Activated CD8-positive, alpha-beta memory T cell treated with anti-CD3 and anti-CD28 coated beads, Interleukin-2, amount 50 U/mL, for 1 hour (primary cell): Measurements from ENCODE around the gene ATXN1.
"Not testable (repeated sequence)": the region's sequence is repeated elsewhere in the genome, so short reads cannot be mapped to it uniquely, and the experiment has no call there.

Source experiments
- DNase-seq: peaks from one replicate; pipeline ENCODE4 v3.0.0-alpha.2; 2020; ENCODE audit errors: extremely low read depth

The ATXN1 gene

DNA sequence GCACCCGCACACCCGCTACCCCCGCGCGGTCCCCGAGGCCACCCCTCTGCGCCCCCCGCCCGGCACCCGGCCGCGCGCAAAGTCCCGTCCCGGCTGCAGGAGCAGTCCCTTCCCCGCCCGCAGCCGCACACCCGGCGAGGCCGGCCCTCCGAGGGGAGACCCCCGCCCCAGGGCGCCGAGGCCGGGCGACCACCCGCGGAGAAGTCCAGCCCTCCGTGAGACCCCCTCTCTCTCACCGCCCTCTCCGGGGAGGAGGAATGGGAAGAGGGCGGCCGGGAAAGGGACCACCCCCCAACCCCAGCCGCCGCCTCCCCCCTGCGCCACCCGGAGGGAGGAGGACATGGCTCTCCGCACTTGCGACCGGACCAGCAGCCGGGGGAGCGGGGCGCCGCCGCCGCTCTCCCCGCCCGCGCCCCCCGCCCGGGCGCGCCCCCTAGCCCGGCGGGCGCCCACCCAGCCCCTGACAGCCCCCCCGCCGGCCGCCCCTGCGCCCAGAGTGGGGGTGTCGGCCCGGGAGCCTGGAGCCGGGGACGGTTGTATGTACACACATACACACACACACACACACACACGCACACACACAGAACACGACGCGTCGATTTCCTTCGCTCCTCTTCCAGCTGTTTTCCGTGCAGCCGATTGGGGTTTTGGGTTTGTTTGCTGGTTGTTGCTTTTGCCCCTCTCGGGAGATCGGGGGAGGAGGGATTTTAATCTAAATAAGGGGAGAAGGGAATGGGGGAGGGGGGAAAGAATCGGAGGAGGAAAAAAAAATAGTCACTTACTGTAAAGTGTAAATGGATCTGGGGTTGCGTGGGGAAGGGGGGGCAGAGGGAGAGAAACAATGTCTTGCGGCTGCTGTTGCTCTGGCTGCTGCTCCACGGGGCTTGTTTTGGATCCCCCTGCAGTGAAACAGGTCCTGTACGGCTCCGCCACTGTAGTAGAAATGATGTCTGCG is at the start of gene ATXN1:
TSS of gene ATXN1 (minus strand) at position 945 of the 955 bp plus-strand sequence.
- peak; percentile 17 for DNase-seq

DNA sequence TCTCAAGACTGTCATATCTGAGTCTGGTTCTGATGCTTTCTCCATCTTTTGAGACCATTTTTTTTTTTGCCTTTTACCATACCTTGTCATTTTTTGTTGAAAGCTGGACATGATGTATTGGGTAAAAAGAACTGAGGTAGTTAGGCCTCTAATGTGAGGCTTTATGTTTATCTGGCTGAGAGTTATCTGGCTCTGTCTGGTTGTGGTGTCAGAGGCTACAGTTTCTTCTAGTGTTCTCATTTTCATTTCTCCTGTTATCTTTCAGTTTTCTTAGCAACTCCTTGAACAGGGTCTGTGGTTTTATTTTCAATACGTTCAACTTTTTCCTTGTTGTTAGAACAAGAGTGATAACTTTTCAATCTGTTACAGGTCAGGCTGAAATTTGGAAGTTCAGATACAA is 49.2 kb upstream of the ATXN1 start:
- no peak for DNase-seq

DNA sequence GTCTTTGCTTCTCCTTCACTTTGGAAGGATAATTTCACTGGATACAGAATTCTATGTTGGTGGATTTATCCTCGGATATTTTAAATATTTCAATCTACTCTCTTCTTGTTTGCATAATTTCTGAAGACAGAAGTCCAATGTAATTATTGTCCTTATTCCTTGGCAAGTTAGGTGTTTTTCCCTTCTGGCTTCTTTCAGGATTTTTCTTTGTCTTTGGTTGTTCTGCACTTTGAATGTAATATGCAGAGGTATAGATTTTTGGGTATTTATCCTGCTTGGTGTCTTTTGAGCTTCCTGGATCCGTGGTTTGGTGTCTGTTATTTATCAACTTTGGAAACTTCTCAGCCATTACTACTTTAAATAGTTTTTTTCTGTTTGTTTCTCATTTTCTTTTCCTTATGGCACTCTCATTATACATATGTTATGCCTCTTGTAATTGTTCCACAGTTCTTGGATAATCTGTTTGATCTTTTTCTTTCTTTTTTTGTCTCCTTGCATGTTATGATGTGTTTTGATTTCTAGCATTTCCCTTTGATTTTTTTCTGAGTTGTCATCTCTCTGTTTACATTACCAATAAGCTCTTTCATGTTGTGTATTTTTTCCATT is 48.6 kb upstream of the ATXN1 start:
- DNase-seq: no peak

DNA sequence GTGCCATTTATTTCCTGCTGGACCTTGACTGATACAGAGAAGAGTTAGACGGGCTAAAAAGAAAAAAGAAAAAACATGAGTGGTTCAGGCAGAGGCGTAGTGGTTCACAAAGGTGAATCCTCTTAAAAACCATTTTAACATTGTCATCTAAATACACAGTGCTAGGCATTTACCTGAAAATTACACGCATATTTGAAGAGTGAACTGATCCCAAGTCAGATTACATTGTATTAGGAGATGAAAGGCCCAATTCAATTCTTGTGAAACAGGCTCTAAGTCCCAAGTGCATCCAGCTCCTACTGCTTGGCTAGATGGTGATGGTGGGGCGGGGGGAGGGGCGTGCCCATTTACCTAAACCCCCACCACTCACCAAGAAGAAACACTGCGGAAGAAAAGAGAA is 46.7 kb upstream of the ATXN1 start:
- DNase-seq: no peak

DNA sequence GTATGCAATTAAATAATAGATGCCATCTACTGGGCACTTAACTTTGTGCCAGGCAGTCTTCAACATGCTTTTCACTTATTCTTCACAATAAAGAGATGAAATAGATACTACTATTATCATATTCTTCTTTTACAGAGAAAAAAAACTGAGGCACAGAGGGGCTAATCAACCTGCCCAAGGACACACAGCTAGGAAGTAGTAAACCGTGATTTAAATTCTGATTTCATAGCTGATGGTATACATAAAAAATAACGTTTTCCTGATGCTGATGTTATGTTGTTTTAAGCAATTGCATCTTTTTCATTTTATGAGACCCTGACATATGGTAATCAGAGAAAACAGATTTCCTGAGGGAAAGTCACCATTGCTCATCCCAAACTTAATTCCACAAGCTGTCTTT is 45.1 kb upstream of the ATXN1 start:
- no peak for DNase-seq

DNA sequence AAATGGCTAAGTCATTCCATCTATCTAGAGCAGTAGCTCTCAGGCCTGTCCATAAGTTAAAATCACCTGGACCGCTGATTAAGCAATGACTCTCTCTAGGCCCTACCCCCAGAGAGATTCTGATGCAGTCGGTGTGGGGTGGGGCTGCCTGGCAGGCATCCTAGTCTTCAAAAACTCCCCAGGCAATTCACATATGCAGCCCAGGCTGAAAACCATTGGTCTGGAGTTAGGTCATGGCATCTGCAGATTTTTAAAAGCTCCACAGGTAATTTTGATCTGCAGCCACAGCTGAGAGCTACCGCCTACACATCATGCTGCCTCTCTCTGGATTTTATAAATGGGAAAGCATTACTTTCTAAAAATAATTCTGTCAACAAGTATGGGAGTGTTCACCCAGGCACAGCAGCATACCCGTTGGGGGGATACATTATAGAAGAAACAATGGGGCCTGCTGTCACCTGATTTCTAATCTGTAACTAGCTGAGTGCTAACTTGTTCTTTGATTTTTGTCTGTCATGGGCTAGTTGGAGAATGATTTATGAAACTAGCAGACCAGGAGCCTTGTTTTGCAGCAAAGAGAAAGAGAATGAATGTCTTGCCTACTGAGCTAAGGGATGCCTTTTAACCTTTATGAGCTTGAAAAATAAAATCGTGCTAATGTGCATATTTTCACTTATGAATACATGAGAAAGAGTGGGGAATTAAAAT is 44.1 kb upstream of the ATXN1 start:
- no peak for DNase-seq

DNA sequence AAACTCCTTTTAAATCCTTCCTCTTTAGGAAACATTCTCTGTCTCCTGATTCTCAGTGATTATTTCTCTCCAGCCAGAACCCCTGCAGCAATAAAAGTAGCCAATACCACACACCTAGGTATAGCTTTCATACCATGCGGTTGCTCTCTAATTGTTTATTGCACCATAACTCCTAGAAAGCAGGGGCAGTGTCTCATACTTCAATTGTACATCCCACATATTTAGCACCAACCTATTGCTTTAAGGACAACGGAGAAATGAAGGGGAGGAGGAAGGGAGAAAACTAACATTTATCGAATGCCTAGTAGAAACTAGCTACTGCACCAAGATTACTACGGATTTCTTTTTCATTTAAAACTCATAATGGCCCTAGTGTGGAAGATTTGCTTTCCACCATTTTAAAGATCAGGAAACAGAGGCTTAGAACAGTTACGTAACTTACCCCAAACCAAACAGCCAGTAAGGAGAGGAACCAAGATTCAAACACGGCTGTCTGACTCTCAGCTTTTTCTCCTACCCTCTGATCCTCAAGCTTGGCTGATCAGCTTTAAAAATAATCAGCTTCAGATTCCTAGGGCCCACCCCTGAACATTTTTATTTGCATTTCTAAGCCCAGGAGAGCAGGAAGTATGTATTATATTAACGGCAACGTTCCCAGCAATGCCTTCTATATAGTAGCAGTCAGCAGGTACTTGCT is 43.4 kb upstream of the ATXN1 start:
- DNase-seq: no peak

DNA sequence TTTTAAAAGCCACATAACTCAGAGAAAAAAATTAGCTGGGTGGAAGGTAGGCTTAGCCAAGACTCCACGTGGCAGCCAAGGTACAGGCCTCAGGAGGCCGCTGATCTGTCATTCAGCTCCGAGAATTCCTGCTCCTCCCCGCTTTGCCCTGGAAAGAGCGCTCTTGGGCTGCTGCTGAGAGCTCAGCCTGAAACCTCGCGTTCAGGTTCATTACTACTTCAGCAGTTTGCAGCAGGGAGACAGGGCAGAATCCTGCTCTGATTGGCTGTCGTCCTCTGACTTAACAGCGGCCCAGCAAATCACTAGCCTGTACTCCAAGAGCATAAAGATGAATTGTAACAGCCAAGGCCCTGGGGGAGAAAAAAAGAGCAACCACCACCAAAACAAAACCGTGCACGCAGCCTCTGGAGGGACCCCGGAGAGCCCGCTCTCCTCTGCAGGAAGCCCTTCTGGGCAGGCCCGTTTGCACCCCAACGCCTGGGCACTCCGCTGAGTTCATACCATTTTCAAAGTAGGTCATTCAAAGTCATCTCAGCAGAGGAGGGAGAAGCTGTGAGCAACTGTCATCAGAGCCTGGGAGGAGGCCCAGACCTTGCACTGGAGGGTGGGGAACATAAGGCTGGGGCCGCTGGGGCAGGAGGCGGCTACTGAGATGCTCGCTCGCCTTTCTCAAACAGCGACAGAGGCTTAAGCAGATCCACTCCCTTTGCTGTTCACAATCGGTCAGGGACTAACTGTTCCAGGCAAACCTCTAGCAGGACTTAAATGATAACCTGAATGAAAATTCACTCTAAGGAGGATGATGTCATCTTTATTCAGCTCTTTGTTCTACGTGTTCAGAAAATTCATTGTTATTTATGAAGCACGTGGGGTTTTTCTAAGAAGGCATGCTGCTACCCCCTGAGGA is 42.3 kb upstream of the ATXN1 start:
- no peak for DNase-seq

DNA sequence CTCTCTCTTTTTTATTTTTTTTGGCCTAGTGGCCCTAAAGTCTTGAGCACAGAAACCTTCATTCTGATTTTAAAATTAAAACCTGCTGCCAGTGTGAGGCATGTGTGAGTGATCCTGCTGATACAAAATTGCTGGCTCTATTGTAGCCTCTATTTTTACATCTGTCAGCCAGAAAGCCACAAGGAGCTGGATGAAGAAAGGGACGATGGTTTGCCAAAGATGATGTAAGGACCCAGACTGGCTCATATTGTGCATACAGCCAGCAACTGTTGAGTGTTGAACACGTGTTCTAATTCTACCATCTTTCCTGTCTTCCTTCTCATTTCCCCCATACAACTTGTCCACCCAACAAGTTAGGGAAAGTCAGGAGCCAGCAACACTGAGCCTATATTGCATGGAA is 40.8 kb upstream of the ATXN1 start:
- DNase-seq: no peak

DNA sequence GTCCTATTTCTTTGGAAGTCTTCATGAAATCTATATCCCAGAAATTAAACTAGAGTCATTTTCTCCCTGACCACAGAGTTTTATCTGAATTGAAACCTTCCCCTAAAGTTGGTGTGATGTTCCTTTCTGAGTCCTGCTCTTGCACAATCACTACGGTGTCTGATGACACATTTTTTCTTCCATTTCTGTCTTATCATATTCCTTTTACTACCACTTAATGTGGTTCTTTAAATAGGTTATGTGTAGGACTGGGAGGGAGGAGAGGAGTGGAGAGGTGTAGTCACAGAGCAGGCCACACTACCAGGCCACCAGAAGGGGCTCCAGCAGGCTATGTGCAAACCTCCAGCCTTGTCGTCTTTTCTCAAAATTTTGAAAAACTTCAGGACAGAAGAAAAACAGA is 39.7 kb upstream of the ATXN1 start:
- DNase-seq: no peak

DNA sequence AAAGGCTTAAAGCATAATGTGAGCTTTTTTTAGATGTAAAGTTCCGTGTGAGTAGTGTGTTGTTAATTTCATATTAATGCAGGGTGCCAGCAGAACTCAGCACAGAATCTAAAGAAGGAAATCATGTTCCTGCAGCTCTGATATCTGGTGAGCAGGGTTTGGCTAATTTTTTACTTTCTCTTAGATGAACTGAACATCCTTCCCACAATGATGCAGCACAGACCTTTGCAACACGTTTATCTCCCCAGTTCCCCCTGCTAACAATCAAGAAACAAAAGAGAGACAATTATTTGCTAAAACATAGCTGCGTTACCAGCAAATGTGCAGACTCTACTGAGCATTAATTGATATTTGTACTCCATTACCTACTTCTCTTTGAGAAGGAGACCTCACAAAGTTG is 39.1 kb upstream of the ATXN1 start:
- no peak for DNase-seq

DNA sequence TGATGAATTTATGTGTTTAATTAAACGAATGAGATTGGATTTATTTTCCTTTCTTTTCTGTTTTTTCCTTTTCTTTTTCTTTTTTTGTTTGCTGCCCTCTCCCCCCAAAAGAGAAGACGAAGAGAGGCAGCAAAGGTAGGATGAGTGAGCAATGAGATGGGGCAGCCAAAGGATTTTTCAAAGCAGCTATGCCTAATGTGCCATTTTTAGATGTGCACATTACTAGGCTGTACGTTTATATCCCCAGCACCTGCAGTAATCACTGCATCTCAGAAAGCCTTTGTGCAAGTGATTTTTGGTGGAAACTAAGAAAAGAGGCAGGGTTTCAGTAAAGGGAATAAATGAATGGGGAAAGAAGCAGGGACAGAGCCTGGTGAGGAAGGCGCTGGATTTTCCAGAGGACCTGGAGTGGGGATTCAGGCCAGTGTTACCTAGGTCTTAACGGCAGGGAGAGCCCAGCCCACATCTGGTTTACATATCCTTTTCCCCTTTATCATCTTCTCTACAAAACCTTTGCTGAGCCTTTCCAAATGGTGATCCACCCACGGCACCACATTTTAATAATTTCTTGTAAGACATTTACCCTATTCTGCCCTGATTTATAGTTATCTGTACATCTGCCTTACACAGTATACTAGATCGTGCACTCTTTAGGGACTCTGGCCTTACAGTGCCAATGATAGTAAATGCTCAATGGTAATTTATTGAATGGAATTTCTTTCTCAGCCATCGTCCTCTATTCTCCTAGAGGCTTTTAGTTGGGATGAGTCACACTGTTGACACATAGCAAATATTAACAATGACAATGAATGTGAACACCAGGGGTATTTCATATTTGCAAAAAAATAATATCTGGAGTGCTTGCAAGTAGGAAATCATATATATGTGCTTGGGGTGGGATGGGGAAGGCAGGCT is 38.3 kb upstream of the ATXN1 start:
- DNase-seq: no peak

DNA sequence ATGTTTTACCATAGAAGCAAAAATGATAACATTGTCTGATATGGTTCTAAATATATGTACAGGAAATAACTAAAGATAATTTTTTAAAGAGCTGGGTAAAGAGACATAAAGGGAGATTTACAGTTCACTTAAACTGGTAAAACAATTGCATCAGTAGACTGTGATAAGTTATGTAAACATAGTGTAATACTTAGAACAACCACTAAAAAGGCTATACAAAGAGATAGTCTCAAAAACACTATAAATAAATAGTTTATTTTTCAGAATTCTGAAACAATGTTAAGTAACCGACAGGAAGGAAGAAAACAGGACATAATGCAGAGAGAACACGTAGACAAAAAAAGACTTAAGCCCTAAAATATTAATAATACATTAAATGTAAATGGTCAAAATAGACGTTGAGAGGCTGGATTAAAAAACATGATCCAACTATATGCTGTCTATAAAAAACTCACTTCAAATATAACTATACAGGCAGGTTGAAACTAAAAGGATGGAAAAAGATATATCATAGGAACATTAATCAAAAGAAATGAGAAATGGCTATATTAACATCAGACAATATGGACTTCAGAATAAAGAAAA is 32.7 kb upstream of the ATXN1 start:
- DNase-seq: no peak

DNA sequence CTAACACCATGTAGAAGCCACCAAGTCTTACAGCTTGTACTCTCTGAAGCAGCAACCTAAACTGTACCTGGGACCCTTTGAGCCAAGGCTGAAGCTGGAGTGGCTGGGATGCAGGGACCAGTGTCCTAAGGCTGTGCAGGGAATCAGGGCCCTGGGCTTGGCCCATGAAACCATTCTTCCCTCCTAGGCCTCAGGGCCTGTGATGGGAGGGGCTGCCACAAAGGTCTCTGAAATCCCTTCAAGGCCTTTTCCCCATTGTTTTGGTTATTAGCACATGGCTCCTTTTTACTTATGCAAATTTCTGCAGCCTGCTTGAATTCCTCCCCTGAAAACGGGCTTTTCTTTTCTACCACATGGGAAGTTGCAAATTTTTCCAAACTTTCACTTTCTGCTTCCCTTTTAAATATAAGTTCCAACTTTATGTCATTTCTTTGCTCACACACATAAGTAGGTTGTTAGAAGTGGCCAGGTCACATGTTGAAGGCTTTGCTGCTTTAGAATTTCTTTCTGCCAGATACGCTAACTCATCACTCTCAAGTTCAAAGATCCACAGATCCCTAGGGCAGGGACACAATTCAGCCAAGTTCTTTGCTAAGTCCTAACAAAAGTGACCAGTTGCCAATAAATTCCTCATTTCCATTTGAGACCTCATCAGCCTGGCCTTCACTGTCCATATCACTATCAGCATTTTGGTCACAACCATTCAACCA is 28.2 kb upstream of the ATXN1 start:
- DNase-seq: no peak

DNA sequence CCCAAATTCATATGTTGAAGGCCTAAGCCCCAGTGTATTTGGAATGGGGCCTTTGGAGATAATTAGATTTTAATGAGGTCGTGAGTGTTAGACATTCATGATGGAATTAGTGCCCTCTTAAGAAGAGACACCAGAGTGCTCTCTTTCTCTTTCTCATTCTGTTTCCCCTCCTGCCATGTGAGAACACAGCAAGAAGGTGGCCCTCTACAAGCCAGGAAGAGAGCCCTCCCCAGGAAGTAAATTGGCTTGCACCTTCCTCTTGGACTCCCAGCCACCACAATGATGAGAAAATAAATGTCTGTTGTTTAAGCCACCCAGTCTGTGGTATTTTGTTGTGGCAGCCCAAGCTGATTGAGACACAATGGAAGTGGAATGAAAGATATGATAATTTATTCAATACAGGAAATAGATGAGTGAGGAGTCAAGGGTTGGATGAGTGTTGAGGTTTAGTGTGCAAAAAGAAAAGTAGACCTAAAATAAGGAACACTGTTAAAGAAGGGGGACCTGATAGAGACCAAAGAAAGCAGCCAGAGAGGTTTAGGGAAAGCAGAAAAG is 25.9 kb upstream of the ATXN1 start:
- no peak for DNase-seq

DNA sequence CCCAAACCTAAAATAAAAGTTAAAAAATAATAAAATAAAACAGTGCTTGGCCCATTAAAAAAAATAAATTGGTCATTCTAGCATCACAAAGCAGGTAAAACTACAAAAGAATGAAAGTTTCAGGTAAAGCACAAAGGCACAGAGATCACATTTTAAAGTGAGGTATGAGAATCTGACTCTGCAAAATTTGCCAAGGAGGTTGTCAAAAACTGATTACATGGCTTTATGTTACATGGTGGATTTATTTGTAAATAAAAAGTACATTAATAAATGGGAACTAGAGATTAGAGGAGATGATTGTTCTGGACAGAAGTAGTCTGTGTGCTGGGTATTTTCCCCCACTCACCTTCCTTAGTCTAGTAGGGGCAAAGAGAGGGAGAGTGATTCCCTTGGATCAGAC is 24.2 kb upstream of the ATXN1 start:
- DNase-seq: no peak

DNA sequence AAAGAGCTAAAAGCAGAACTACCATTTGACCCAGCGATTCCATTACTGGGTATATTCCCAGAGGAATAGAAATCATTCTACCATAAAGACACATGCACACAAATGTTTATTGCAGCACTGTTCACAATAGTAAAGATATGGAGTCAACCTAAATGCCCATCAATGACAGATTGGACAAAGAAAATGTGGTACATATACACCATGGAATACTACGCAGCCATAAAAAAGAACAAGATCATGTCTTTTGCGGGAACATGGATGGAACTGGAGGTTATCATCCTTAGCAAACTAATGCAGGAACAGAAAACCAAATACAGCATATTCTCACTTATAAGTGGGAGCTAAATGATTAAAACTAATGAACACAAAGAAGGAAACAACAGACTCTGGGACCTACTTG is 23.7 kb upstream of the ATXN1 start:
- DNase-seq: not testable (repeated sequence)

DNA sequence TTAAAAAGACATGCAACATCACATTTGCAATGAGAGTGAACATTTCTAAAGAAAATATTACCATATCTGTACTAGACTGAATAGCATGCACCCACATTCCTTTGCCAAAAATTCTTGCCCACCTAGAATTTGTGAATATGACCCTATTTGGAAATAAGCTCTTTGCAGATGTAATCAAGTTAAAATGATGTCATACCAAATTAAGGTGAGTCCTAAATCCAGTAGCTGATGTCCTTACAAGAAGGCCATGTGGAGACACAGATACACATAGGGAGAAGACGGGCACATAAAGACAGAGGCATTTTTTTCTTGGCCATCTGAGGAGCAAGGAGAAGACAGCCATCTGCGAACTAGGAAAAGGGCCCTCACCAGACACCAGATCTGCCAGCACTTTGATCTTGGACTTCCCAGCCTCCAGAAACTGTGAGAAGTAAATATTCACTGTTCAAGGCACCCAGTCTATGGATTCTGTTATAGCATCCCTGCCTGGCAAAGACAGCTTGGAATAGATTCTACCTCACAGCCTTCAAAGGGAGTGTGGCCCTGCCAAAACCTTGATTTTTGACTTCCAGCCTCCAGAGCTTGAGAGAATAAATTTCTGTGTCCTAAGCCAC is 22.8 kb upstream of the ATXN1 start:
- DNase-seq: no peak
